NCI-H1694 (cell line): ENCODE data around the gene IQCH.

ENCODE experiments used
- DNase-seq: peaks from one replicate; lab custom pipeline; 2025; lab: John Stamatoyannopoulos, UW

Gene IQCH

DNA sequence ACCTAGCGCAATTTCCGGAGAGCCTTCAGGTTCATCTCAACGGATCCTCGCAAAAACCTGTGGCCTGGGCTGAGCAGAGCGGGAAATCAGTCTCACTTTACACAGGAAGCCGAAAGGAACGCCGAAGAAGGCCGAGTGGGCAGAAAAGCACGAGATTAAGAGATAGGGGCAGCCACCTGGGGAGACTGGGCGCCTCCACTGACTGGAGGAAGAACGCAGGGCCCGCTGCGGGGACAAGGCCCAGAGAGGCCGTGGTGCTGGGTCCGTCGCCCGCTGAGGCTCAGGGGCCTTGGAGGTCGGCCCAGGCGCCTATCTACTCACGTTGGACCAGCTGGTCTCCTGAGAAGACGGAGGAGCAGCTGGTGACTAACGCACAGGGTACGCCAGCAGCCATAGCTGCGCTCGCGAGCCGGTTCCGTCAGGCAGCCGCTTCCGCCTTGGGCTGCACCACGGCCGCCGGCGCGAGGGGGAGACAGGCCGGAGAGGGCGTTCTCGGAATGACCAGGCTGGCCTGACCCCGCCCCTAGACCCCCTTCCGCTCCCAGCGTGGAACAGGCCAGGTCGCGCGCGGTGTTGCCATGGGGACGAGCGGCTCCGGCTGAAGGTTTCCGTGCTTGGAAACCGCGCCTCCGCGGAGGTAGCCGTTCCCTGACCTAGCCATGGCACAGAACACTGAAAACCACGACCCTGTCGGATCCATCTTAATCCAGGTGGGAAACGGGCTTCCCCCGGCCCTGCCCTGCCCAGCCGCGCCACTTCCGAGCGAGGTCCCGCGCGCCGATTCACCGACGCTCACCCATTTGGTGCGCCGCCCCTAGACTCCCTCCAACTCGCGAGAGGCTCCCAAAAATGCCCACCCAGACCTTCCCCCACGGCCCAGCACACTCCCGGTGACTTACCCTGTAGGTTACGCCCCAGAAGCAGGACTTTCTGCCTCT, at the start of gene IQCH, which contains the start of gene AAGAB:
Gene IQCH (plus strand): TSS at position 549 of the 938 bp plus-strand sequence. CDS start 111 bp downstream, at position 660.
Gene AAGAB (minus strand): TSS at position 424 of the 938 bp plus-strand sequence. CDS start 30 bp downstream, at position 394.
- DNase-seq = peak; percentile 74

DNA sequence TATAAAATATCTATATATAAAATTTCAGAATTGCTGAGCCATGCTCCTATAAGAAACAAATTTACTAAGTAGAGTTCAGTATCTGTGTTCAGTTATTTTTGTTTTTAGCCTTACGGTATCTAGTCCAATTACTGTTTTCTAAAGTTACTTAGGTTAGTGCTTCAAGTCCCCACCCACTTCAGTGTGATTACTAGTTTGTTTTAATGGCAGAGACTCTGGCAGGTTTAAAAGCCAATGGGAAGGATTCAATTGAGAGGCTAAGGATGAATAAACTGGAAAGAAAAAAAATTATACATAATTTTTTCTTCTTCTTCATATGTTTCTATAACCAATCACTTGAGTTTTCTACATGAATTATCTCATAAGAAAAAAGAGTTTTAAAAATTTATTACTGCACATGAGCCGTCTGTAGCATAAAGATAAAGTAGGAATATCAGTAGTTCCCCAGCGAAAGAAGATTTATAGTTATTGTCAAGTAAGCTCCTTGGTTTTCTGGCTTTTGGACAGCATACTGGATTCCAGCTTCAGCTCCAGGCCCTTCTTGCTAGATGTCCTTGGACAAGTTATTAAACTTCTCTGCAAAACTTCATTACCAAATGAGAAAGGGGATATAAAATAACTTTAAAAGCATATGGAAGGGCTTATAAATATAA, 46.9 kb upstream of the IQCH start:
- no peak for DNase-seq

DNA sequence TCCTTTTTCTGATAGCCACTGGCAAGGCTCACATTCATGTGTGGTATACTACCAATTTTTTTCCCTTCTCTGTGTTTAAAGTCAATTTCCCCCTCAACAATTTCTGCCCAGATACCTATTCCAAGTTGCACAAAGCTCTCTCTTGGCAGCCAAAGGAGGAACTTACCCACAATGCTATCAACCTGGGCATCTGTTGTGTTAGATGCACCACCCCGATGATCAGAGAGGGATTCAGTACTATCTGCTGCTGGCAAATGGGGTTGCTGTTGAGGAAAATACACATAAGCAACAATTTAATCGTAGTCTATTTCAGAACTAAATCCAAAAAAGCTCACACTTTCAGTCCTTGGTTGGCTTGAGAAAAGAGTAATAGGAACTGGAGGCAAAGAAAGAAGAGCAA, 46.2 kb upstream of the IQCH start:
- no peak for DNase-seq

DNA sequence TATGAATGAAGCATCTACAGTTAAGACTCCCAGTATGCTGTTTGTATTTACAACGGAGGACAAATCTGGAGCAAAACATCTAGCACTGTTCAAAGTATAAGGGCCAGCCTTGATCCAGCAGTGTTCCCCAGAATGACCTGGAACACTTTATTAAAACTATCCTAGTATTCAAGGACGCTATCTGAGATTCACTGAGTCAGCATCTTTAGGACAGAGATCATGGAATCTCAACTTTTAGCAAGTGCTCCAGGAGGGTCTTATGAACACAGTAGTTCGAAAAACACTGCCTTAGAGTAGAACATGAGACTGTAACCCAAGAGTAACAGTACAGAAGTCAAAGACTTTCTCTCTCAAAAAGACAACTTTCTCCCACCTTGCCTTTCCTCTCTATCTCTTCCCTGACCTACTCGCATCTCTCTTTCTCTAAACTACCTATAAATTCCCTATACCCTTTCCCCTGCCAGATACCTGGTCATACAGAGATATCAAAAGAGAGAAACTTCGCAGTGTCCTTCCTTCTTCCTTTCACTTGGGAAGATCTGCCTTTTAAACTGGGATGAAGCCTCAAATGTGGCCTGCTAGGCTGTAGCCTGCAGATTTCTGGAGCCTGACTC, 43.9 kb upstream of the IQCH start:
- no peak for DNase-seq

DNA sequence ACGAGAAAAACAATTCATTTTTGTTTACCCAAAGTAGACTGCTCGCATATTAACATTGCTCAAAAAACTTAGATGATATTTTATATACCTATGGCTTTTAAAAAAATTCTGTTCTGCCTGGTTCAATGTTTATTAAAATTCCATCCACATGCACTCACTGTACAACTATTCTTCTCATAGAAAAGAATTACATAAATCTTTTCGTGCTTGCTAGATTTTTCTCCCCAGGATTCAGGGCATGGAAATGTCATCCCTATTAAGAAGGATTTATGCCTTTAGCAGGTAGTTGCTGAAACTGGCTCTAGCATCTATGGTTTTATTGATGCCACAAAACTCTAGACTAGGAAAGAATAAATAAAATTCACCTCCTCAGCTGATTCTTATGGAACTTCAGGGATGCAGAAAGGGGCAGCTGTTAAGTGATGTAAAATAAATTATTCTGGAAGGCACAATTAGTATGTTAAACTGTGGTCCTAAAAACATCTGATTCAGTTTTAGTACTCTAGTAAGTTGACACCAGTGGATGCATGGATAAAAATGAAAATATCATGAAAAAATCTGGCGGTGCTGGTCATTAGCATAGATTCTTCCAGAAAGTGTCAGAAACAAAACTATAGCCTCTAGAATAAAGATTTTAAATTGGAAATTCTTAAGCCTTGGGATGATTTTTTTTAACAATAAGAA, 41.8 kb upstream of the IQCH start:
- no peak for DNase-seq

DNA sequence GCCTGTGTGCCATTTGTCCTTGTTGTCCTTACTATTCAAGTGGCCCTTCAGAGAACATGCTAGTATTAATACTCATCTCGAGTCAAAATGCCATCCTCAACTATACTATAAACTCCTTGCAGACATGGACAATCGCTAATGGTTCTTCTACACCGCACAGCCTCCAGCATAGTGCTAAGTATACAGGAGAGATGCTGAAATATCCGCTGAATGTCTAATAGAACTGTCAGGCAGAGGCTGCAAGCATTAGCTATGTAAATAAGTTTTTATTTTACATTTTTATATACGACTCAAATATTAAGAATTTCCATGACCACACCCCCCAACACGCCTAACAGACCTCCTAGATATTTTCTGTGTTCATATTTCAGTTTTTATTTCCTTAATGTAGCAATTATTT, 39.5 kb upstream of the IQCH start:
- no peak for DNase-seq

DNA sequence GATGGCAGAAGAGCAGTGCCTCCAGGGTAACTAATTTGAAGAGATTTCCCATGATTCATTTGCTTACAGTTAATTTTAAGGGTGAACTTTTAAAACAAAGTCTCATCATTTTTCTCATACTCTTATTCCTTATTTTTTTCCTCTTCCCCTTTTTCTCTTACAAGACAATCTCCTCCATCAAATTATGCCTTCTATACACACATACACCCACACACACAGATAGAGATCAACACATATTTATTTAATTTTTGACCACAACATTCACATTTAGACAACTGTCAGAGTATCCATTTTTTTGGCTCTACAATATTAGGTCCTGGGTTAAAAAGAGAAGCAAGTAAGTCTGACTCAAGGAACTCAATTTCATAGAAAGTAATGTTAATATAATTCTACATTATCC, 37.7 kb upstream of the IQCH start:
- DNase-seq = no peak

DNA sequence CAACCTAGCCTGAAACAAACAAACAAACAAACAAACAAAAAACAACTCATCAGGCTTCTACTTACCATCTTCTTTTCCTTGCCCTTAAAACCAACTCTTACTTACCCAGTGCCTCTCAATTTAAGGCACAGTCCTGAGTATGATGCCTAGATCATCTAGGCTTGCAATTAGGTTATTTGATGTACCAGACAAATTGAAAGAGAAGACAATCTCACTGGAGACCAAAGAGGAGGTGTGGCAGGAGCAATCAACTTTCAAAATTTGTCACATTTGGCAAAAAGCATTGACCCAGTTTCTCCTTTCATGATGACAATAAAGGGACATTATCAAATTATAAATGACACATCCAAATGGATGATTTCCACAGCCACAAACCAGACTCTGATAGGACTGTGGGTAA, 36.2 kb upstream of the IQCH start:
- DNase-seq = no peak

DNA sequence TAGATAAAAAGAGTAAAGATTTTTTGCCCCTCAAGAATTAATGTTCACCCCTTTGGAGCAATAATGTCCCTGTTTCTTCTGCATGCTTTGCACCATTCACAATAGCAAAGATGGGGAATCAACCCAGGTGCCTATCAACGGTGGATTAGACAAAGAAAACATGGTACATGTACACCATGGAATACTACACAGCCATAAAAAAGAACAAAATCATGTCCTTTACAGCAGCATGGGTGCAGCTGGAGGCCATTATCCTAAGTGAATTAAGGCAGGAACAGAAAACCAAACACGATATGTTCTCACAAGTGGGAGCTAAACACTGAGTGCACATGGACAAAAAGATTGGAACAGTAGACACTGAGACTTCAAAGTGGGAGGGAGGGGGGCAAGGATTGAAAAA, 35.3 kb upstream of the IQCH start:
- DNase-seq = no peak

DNA sequence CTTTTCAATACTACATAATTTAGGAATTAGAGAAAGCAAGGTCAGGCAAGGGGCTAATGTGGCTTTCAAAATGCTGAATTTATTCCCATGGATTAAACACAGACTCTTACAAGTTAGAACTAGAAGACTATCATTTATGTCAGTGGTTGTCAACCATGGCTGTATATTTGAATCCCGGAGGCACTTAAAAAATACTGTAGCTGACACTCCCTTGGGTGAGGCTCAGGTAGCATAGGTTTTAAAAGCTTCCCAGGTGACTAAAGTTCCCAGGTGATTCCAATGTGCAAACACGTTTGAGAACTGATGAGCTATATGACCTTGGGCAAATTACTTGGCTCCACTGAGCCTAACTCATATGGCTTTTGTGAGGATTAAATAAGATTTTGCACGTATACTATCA, 29.7 kb upstream of the IQCH start:
- DNase-seq = no peak

DNA sequence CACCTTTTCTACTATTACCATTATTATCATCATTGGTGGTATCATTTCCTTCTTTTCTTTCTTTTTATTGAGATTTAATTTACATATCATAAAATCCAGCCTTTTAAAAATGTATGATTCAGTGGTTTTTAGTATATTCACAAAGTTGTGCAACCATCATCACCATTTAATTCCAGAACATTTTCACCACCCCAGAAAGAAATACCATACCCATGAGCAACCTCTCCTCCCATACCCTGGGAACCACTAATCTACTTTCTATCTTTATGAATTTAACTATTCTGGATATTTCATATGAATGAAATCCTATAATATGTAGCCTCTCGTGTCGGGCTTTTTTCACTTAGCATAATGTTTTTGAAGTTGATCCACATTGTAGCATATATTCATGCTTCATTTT, 29.2 kb upstream of the IQCH start:
- no peak for DNase-seq

DNA sequence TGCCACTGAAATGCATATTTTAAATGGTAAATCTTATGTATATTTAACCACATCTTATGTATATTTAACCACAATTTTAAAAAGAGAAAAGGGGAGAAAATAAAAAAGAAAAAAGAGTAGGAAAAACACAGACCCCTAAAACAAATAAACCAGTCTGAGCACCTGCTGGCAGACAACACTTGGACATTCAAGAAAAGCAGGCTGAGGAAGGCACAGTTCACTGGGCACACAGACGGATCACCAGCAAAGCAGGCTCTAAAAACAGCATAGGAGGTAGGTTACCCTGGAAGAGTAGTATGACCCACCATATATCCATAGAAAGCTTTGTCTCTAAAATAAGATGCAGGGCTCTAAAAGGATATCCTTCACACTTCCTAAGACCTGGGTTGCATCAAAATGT, 27.2 kb upstream of the IQCH start:
- no peak for DNase-seq

DNA sequence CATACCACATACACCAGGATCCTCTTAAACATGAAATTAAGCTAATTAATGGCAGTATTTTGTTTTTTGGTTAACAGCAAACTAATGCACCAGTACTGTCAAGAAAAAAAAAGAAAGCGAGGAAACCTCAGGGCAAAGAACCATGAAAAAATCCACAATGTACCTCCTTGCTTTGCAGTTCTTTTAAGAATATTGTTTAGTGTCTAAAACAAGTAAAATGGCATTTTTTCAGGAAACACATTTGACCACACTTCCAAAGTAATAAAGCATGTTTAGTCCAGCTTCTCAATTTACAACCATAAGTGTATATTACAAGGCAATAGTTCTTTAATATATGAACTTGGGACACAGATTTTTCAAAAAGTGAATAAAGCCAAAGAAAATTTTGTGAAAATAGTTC, 26.7 kb upstream of the IQCH start:
- DNase-seq = no peak

DNA sequence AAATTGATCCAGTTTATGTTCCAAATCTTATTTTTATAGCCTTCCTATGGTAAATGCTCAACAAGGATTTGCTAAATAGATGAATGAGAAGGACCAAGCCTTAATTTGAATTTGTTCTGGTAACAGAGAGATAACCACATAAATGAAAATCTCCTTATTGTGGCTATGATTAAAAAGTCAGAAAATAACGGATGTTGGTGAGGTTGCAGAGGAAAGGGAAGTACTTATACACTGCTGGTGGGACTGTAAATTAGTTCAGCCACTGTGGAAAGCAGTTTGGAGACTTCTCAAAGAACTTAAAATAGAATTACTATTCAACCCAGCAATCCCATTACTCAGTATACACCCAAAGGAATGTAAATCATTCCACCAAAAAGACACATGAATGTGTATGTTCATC, 26.3 kb upstream of the IQCH start:
- no peak for DNase-seq

DNA sequence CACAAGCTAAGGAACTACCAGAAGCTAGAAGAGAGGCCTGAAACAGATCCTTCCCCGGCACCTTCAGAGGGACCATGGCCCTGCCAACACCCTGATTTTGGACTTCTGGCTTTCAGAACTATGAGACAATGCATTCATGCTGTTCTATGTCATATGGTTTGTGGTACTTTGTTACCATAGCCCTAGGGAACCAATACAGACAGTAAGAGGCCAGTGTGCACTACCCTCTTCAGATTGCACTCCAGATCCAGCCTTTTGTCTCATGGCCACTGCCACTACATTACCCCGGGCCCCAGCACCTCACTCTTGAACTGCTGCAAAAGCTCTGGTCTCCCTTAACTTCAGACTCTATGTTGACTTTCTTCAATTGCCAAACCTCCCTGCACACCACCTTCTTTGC, 24.1 kb upstream of the IQCH start:
- no peak for DNase-seq

DNA sequence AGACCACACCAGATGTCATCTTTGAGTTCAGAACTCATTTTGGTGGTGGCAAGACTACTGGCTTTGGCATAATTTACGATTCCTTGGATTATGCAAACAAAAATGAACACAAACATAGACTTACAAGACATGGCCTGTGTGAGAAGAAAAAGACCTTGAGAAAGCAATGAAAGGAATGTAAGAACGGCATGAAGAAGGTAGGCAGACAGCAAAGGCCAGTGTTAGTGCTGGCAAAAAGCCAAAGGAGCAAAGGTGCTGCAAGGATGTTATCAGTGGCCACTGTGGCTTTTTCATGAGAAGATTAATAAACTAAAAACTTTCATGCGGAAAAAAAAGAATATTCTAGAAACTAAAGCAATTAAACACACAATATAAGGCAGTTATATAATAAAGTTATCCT, 22.0 kb upstream of the IQCH start:
- DNase-seq = no peak

DNA sequence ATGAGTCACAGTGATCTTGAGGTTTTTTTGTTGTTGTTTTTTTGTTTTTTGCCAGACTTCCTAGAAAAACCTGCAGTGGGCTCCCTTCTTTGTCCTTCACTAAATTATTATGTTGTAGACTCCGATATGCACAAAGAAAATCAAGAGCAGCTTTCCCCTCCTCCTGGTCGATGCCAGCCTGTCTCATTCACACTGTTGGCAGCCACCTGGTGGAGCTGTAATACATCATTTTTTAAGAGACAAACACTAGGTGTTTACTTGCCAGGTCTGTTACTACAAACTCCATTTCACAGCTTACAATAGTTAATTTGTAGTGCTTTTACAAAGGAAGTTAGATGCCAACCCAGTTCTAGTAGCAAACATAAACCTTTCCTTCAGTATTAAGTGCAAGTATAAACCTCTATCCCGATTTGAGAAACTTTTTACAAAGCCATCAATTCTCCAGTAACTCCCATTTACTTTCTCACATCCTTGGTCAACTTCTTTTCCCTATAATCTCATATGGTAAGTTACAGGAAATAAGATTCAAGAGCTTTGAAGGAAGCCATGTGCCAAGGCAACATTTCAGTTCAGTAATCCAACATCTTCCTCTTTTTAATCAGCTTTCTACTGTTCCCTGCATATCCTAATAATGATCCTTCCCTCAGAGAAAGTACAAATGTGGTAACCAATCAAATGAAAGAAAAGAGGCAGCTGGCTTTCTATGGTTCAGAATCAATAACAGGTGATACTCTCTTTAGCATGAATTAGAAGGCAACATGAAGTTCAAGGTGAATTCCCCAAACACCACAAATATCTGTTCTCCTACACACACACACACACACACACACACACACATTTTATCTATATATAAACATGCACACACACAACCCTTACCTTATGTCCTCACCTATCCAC, 14.1 kb upstream of the IQCH start:
- DNase-seq = peak; percentile 6

DNA sequence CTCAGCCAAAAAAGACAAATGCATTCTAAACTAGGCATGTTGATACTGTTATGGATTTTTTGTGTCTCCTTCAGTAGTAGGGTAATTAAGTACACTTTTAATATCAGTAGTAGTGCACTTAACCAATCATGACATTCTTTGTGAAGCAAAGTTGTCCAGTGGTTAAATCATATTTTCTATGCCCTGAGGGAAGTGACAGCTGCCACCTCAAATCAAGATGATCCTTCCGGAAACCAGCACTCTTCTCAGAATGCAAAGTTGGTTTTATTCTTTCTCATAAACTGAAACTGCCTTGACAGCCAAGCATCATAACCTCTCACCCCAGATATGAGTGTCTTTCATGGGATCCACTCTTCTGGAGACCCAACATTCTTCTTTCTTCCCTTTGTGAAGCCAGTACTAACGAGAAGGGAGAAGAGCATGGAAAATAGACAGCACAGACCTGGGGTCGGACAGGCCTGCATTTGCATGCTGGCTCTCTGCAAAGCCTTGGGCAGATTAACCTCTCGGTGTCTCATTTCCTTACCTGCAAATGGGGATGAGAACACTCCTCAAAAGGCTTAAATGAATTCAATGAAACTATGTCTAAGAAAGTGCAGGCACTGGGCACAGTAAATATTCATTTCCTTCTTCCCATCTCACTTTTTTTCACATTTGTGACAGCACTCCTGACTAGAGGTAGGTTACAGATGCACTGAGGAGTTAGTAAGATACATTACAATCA, 13.3 kb upstream of the IQCH start:
- no peak for DNase-seq

DNA sequence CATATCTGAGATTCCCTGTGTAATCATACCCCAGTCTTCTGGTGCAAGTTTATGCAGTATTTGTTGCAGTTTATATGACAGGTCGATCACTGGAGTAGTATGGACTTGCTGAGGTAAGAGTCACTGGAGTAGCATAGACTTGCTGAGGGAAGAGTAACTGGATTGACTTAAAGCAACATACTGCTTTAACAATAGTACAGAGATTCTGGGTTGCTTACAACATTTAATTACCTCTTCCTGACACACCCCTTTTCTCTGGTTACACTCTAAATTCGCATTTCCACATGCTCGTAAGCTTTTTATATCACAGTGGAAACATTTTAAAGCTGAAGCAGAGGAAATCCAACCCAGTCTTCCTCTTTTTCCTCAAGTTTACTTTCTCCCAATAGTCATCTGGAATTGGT, 11.9 kb upstream of the IQCH start:
- DNase-seq = no peak

DNA sequence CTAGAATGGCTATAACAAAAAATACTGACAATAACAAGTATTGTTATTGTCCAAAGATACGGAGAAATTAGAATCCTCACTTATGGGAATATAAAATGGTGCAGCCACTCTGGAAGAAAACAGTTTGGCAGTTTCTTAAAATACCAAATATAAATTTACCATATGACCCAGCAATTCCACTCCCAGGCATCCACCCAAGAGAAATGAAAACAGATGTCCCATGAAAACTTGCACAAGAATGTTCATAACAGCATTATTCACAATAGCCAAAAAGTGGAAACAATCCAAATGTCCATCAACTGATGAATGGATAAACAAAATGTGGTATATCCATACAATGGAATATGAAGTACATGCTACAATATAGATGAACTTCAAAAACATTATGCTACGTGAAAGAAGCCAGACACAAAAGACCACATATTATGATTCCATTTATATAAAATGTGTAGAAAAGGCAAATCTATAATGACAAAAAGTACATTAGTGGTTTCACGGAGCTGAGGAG, 9.6 kb upstream of the IQCH start:
- no peak for DNase-seq
